ENCODE data around the gene POMC.

POMC gene

GRCh38 chr2:25198209-25198525, 29.8 kb upstream of the POMC start:
- peaks cover 17% of the 10 kb centered on the region for H3K4me1 Mint-ChIP-seq
- DNase-seq: no peak
- TF ChIP-seq CTCF (IDR thresholded peaks at IDR 0.05): no peak
- no peak overlapping the region for H3K4me3 Mint-ChIP-seq
- peaks cover 13% of the 10 kb centered on the region for H3K27me3 Mint-ChIP-seq (ENCODE audit: low read depth, poor library complexity)
- no peaks in the 10 kb centered on the region for H3K36me3 Mint-ChIP-seq (ENCODE audit: low read depth)
- no peaks in the 10 kb centered on the region for H3K9me3 Mint-ChIP-seq
- H3K27ac Mint-ChIP-seq: no peak overlapping the region

- no peak for TF ChIP-seq CTCF (IDR thresholded peaks at IDR 0.05)
- Mint-ChIP-seq H3K36me3 (ENCODE audit: low read depth) (no peaks in the 10 kb centered on the region), H3K9me3 (no peaks in the 10 kb centered on the region), H3K4me3 (no peak overlapping the region), H3K27ac (no peak overlapping the region), H3K4me1 (peaks cover 17% of the 10 kb centered on the region), H3K27me3 (ENCODE audit: low read depth, poor library complexity) (peaks cover 13% of the 10 kb centered on the region)
- DNase-seq: no peak
These were observed 29.2 kb upstream of the POMC start for GRCh38 chr2:25197336-25198208.

GRCh38 chr2:25194576-25195122, 26.3 kb upstream of the POMC start:
- H3K36me3 Mint-ChIP-seq (ENCODE audit: low read depth): no peaks in the 10 kb centered on the region
- no peak overlapping the region for H3K4me3 Mint-ChIP-seq
- peaks cover 23% of the 10 kb centered on the region for H3K4me1 Mint-ChIP-seq
- peaks cover 14% of the 10 kb centered on the region for H3K27me3 Mint-ChIP-seq (ENCODE audit: low read depth, poor library complexity)
- no peak overlapping the region for H3K27ac Mint-ChIP-seq
- TF ChIP-seq CTCF (IDR thresholded peaks at IDR 0.05): no peak
- no peaks in the 10 kb centered on the region for H3K9me3 Mint-ChIP-seq
- no peak for DNase-seq

GRCh38 chr2:25190536-25190935, 22.2 kb upstream of the POMC start:
- Mint-ChIP-seq H3K36me3 (ENCODE audit: low read depth) (no peaks in the 10 kb centered on the region), H3K27ac (no peak overlapping the region), H3K4me1 (peaks cover 20% of the 10 kb centered on the region), H3K27me3 (ENCODE audit: low read depth, poor library complexity) (peaks cover 13% of the 10 kb centered on the region), H3K9me3 (no peaks in the 10 kb centered on the region), H3K4me3 (no peak overlapping the region)
- no peak for TF ChIP-seq CTCF (IDR thresholded peaks at IDR 0.05)
- DNase-seq: no peak

GRCh38 chr2:25188405-25188804, 20.0 kb upstream of the POMC start:
- Mint-ChIP-seq H3K27me3 (ENCODE audit: low read depth, poor library complexity) (peaks cover 18% of the 10 kb centered on the region), H3K4me1 (peaks cover 15% of the 10 kb centered on the region), H3K9me3 (no peaks in the 10 kb centered on the region), H3K36me3 (ENCODE audit: low read depth) (no peaks in the 10 kb centered on the region), H3K4me3 (no peak overlapping the region), H3K27ac (no peak overlapping the region)
- DNase-seq: no peak
- TF ChIP-seq CTCF (IDR thresholded peaks at IDR 0.05): no peak

Data from nephron progenitor cell (in vitro differentiated cells).